Astrocyte of the cerebellum (primary cell): Measurements from ENCODE around the gene INPP4B.

Experiments used
- DNase-seq: peaks from one replicate; pipeline ENCODE4 v3.0.0-alpha.2; 2011; ENCODE audit warnings: low read depth
- H3K4me3 ChIP-seq: 2 replicates; pipeline ENCODE4 v1.5.1; 2011; ENCODE audit warnings: mild to moderate bottlenecking, low read depth, low read length, moderate library complexity
- in situ Hi-C: cut with HindIII; loops from 2 replicates; pipeline ENCODE4 v1.10.0; 2017; ENCODE audit warnings: low sequenced_read_pairs
- TF ChIP-seq, protein P1 (sequence below): IDR thresholded peaks from 2 replicates; pipeline ENCODE4 v1.5.1; 2012; ENCODE audit warnings: low read length, low read depth, moderate library complexity, mild to moderate bottlenecking; ENCODE audit errors: missing control alignments

INPP4B gene

GRCh38 chr4:142092941-142093340 lies 753.2 kb downstream of the INPP4B start:
- H3K4me3 ChIP-seq = no peak overlapping the region
- in situ Hi-C loops = no loop called here
- DNase-seq = no peak
- TF ChIP-seq, protein P1, sequence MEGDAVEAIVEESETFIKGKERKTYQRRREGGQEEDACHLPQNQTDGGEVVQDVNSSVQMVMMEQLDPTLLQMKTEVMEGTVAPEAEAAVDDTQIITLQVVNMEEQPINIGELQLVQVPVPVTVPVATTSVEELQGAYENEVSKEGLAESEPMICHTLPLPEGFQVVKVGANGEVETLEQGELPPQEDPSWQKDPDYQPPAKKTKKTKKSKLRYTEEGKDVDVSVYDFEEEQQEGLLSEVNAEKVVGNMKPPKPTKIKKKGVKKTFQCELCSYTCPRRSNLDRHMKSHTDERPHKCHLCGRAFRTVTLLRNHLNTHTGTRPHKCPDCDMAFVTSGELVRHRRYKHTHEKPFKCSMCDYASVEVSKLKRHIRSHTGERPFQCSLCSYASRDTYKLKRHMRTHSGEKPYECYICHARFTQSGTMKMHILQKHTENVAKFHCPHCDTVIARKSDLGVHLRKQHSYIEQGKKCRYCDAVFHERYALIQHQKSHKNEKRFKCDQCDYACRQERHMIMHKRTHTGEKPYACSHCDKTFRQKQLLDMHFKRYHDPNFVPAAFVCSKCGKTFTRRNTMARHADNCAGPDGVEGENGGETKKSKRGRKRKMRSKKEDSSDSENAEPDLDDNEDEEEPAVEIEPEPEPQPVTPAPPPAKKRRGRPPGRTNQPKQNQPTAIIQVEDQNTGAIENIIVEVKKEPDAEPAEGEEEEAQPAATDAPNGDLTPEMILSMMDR = no peak

DNA sequence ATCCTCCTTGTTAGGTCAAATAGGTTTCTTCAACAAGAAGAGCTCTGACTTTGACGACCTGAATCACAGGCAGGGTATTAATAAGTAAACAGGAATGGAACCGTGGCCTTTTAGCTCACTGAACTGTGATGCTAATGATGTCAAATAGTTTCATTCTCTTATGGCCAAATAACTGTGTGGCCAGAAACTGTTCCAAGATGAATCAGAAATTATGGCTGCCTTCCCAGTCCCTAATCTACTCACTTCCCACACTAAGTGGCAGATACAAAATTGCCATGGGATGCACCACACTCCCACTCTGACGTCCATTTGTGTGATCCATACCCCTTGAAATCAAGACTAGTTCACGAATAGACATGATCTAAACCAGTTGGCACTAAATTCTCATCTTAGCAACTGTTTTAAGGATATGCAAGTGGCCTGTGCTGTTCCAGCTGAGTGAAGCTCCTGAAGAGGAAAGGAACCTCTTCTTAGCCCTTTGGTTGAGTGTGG lies 754.4 kb downstream of the INPP4B start:
- peak; percentile 96 for DNase-seq
- in situ Hi-C loops = no loop called here
- no peak overlapping the region for H3K4me3 ChIP-seq
- TF ChIP-seq, protein P1 = no peak

- TF ChIP-seq, protein P1 = no peak
- peak; percentile 96 for DNase-seq
Observed at GRCh38 chr4:142091085-142091513, 755.0 kb downstream of the INPP4B start.

GRCh38 chr4:142088906-142089305 lies 757.2 kb downstream of the INPP4B start:
- in situ Hi-C loops = no loop called here
- peak; percentile 23 for DNase-seq
- H3K4me3 ChIP-seq = no peak overlapping the region
- TF ChIP-seq, protein P1 = no peak

More at GRCh38 chr4:142091085-142091513, 755.0 kb downstream of the INPP4B start:
- in situ Hi-C loops = no loop called here
- H3K4me3 ChIP-seq = no peak overlapping the region

DNA sequence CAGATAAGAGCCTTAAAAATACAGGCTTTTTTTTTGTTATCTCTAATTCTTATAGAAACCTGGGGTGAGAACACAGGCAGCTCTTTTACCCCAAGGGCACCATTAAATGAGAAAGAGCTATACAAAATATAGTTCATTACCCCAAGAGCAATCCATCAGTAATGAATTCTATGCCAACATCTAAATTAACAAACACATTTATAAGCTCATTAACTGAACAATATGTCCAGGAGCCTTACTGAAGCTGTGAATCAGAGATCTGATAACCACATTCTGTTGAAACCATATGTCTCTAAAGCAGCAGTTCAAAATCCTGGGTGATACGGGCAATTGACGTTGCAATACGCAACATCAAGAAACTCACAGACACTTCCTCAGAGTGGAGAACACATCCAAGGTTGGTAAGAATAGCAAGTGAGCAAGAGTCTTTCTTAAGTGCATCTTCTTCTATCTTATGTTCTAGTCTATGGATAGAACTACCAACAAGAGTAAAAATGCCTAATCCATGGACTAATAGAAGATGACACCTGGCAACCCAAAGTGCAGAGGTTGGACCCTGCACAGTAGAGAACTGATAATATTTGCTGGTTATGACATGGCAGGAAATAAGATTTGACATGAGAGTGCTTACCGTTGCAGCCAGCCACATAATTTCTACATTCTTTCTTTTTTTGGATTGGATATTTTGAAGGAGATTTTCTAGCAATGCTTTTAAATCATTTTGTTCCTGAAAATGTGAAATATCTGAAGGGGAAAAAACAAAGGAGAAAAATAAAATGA lies 760.4 kb downstream of the INPP4B start:
- TF ChIP-seq, protein P1 = no peak
- in situ Hi-C loops = no loop called here
- no peak overlapping the region for H3K4me3 ChIP-seq
- DNase-seq = no peak

GRCh38 chr4:142083264-142083663 lies 762.8 kb downstream of the INPP4B start:
- TF ChIP-seq, protein P1 = no peak
- DNase-seq = no peak
- in situ Hi-C loops = no loop called here
- H3K4me3 ChIP-seq = no peak overlapping the region
